Measurements from ENCODE around the gene TARP.

- TF ChIP-seq POLR2AphosphoS5 (IDR thresholded peaks at IDR 0.05; ENCODE audit: low read depth, low read length) (no peak), TAF1 (IDR thresholded peaks at IDR 0.05; ENCODE audit: borderline replicate concordance, insufficient read depth, low read length) (no peak), REST (IDR thresholded peaks at IDR 0.05; ENCODE audit: insufficient read depth in 1 of 2, low read depth in 2 of 2, low read length in 2 of 2) (no peak), SIN3A (IDR thresholded peaks at IDR 0.05; ENCODE audit: borderline replicate concordance, insufficient read depth, low read length) (no peak), FOXP2 (optimal IDR thresholded peaks at IDR 0.05; ENCODE audit: borderline replicate concordance, extremely low read depth, extremely low read length, insufficient read depth) (no peak)
These were observed 47.6 kb upstream of the TARP start for GRCh38 chr7:38321050-38321449.
